GM23248 (cell line): ENCODE data around the gene PXK. TPM values are rescaled to one million over a fixed set of nuclear protein-coding genes. Genes with fewer than 3 reads are reported as not detected.

Source experiments
- DNase-seq: peaks from one replicate; pipeline ENCODE4 v3.0.0-alpha.2; 2015
- H2AFZ ChIP-seq: fragments of 200-600 bp; sonication (generic); 2 replicates; pipeline ENCODE4 v1.6.1; 2016; ENCODE audit warnings: antibody characterized with exemption
- H3F3A ChIP-seq: fragments of 200-600 bp; sonication (generic); 2 replicates; pipeline ENCODE4 v1.6.1; 2016; ENCODE audit warnings: mild to moderate bottlenecking, antibody characterized with exemption, mixed run types; ENCODE audit not compliant: insufficient read depth
- H3K27ac ChIP-seq: fragments of 200-600 bp; sonication (generic); 2 replicates; pipeline ENCODE4 v1.5.1; 2016; ENCODE audit warnings: mild to moderate bottlenecking
- H3K27me3 ChIP-seq: fragments of 200-600 bp; sonication (generic); replicated peaks from 2 replicates; pipeline ENCODE4 v1.6.1; 2016; ENCODE audit warnings: mild to moderate bottlenecking; ENCODE audit not compliant: insufficient read depth
- H3K36me3 ChIP-seq: fragments of 200-600 bp; sonication (generic); 2 replicates; pipeline ENCODE4 v1.6.1; 2016; ENCODE audit warnings: low read depth, mild to moderate bottlenecking
- H3K4me1 ChIP-seq: fragments of 200-600 bp; sonication (generic); 2 replicates; pipeline ENCODE4 v1.6.1; 2016; ENCODE audit warnings: mild to moderate bottlenecking; ENCODE audit not compliant: insufficient read depth
- H3K4me2 ChIP-seq: fragments of 200-600 bp; sonication (generic); one replicate; pipeline ENCODE4 v1.6.1; 2016; ENCODE audit warnings: mild to moderate bottlenecking; ENCODE audit not compliant: unreplicated experiment
- H3K4me3 ChIP-seq: fragments of 200-600 bp; sonication (generic); 2 replicates; pipeline ENCODE4 v1.5.1; 2016; ENCODE audit warnings: mild to moderate bottlenecking
- H3K79me2 ChIP-seq: fragments of 200-600 bp; sonication (generic); 2 replicates; pipeline ENCODE4 v1.6.1; 2016; ENCODE audit warnings: mild to moderate bottlenecking; ENCODE audit not compliant: insufficient read depth
- H3K9ac ChIP-seq: fragments of 200-600 bp; sonication (generic); 2 replicates; pipeline ENCODE4 v1.6.1; 2016; ENCODE audit warnings: mild to moderate bottlenecking
- H3K9me2 ChIP-seq: fragments of 200-600 bp; sonication (generic); 2 replicates; pipeline ENCODE4 v1.6.1; 2016; ENCODE audit warnings: mixed run types, mild to moderate bottlenecking, moderate library complexity; ENCODE audit not compliant: insufficient read depth
- H3K9me3 ChIP-seq: fragments of 200-600 bp; sonication (generic); one replicate; pipeline ENCODE4 v1.6.1; 2017; ENCODE audit warnings: low read depth
- H4K20me1 ChIP-seq: fragments of 200-600 bp; sonication (generic); 2 replicates; pipeline ENCODE4 v1.6.0; 2016; ENCODE audit not compliant: insufficient read depth
- EZH2 ChIP-seq: fragments of 200-600 bp; sonication (generic); IDR thresholded peaks from 2 replicates; pipeline ENCODE4 v1.6.1; 2018; ENCODE audit warnings: antibody characterized with exemption, mild to moderate bottlenecking; ENCODE audit not compliant: insufficient read depth, poor library complexity, severe bottlenecking
- EZH2phosphoT487 ChIP-seq: fragments of 200-600 bp; sonication (generic); IDR thresholded peaks from 2 replicates; pipeline ENCODE4 v1.6.1; 2018; ENCODE audit warnings: antibody characterized with exemption, moderate library complexity, mild to moderate bottlenecking, low read depth; ENCODE audit not compliant: insufficient read depth
- WGBS, 2 experiments: methylation state at CpG; one replicate each; pipeline ENCODE4 v1.1.6; 2015 to 2017; ENCODE audit warnings: low lambda C conversion rate in 2 of 2, low coverage in 1 of 2; ENCODE audit errors: missing lambda C conversion rate in 2 of 2; 5-methylcytosine and 5-hydroxymethylcytosine counted together
- in situ Hi-C: fragments of 300-500 bp; cut with MboI; formaldehyde crosslinking; loops from 2 replicates; pipeline ENCODE4 v1.15.0; 2020
- polyA plus RNA-seq: library from polyadenylated mRNA; unstranded; fragments of >200 nt; fragmentation: Nextera tagmentation; extraction: Ambion mirVana; gene quantifications from 2 replicates; pipeline ENCODE4 v1.2.1, GENCODE V29; 2016
- total RNA-seq: library from RNA; depleted of rRNA; stranded (reverse); fragments of >200 nt; shearing (Covaris generic); gene quantifications from 2 replicates; pipeline ENCODE4 v1.2.3, GENCODE V29; 2014

Gene PXK
- total and polyA plus RNA-seq, 2 experiments from 2014 or later = 33.8 to 45.1 TPM

- no peaks in the 10 kb centered on the region for H3K79me2 ChIP-seq
- no peaks in the 10 kb centered on the region for H3K27me3 ChIP-seq
- no peaks in the 10 kb centered on the region for H3K9me3 ChIP-seq
- H3K27ac ChIP-seq = no peak overlapping the region
- H3K9ac ChIP-seq = no peak overlapping the region
- no peak for DNase-seq
- TF ChIP-seq EZH2phosphoT487 = no peak
- no peak for TF ChIP-seq EZH2
- no peaks in the 10 kb centered on the region for H3K36me3 ChIP-seq
- H3F3A ChIP-seq = no peaks in the 10 kb centered on the region
- H3K4me1 ChIP-seq = no peaks in the 10 kb centered on the region
- in situ Hi-C loops = no loop called here
- H3K4me3 ChIP-seq = no peak overlapping the region
- no peaks in the 10 kb centered on the region for H4K20me1 ChIP-seq
- H3K4me2 ChIP-seq = no peak overlapping the region
- no peak overlapping the region for H2AFZ ChIP-seq
- 63 to 68% methylated on average over 9 of the region's 9 CpGs for WGBS, 2 experiments
- H3K9me2 ChIP-seq = no peaks in the 10 kb centered on the region
These were observed 40.9 kb upstream of the PXK start for GRCh38 chr3:58291671-58292338.

DNA sequence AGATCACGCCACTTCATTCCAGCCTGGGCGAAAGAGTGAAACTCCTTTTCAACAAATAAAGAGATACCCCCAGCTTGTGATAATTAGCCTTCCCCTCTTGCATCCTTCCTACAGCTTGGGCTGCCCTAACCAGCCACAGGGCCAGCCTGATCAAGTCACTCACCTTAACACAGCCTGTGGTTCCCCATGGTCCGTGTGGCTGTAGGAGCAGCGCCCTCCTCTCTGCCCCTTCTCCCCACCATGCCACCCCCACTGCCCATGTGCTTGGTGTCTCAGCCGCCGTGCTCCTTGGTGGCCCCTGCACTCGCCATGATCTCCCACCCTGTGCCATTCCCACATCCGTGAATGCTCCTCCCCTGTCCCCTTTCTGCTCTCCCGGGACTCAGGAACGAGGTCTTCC is 39.8 kb upstream of the PXK start:
- Histone ChIP-seq H4K20me1 (no peaks in the 10 kb centered on the region), H3K4me2 (no peak overlapping the region), H2AFZ (no peak overlapping the region), H3K27ac (no peak overlapping the region), H3K9ac (no peak overlapping the region), H3K4me1 (no peaks in the 10 kb centered on the region), H3K4me3 (no peak overlapping the region), H3K79me2 (no peaks in the 10 kb centered on the region), H3K9me3 (no peaks in the 10 kb centered on the region), H3K9me2 (no peaks in the 10 kb centered on the region), H3K36me3 (no peaks in the 10 kb centered on the region), H3K27me3 (no peaks in the 10 kb centered on the region), H3F3A (no peaks in the 10 kb centered on the region)
- TF ChIP-seq EZH2phosphoT487 = no peak
- no peak for TF ChIP-seq EZH2
- DNase-seq = no peak
- 92 to 94% methylated on average over 8 to 10 of the region's 10 CpGs for WGBS, 2 experiments
- in situ Hi-C loops = no loop called here

DNA sequence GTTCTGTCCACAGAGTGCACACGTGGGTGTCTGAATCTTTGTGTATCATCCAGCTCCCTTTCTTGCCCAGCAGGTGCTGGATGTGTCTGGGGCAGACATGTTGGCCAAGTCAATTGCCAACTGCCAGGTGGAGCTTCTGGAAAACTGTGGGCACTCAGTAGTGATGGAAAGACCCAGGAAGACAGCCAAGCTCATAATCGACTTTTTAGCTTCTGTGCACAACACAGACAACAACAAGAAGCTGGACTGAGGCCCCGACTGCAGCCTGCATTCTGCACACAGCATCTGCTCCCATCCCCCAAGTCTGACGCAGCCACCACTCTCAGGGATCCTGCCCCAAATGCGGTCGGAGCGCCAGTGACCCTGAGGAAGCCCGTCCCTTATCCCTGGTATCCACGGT is 39.2 kb upstream of the PXK start:
- DNase-seq = no peak
- no peak overlapping the region for H3K4me3 ChIP-seq
- in situ Hi-C loops = no loop called here
- no peak overlapping the region for H3K4me2 ChIP-seq
- no peaks in the 10 kb centered on the region for H3K4me1 ChIP-seq
- no peaks in the 10 kb centered on the region for H4K20me1 ChIP-seq
- no peaks in the 10 kb centered on the region for H3K27me3 ChIP-seq
- H3K36me3 ChIP-seq = no peaks in the 10 kb centered on the region
- H2AFZ ChIP-seq = no peak overlapping the region
- H3K9ac ChIP-seq = no peak overlapping the region
- no peak overlapping the region for H3K27ac ChIP-seq
- H3K79me2 ChIP-seq = no peaks in the 10 kb centered on the region
- H3K9me2 ChIP-seq = no peaks in the 10 kb centered on the region
- H3F3A ChIP-seq = no peaks in the 10 kb centered on the region
- H3K9me3 ChIP-seq = no peaks in the 10 kb centered on the region
- WGBS, 2 experiments = 55 to 61% methylated on average over 9 of the region's 9 CpGs
- TF ChIP-seq EZH2 (no peak), EZH2phosphoT487 (no peak)

- Histone ChIP-seq H3K9me2 (no peaks in the 10 kb centered on the region), H3K36me3 (no peaks in the 10 kb centered on the region), H3K4me1 (no peaks in the 10 kb centered on the region), H3K4me3 (no peak overlapping the region), H3K79me2 (no peaks in the 10 kb centered on the region), H3K9ac (no peak overlapping the region), H3K4me2 (no peak overlapping the region), H4K20me1 (no peaks in the 10 kb centered on the region), H3K27me3 (peaks cover 2% of the 10 kb centered on the region; the same call in 1 of the 2 replicates), H3K27ac (no peak overlapping the region), H2AFZ (no peak overlapping the region), H3F3A (no peaks in the 10 kb centered on the region), H3K9me3 (no peaks in the 10 kb centered on the region)
- no peak for TF ChIP-seq EZH2
- no peak for TF ChIP-seq EZH2phosphoT487
- no peak for DNase-seq
- 49 to 52% methylated on average over 5 of the region's 5 CpGs for WGBS, 2 experiments
- in situ Hi-C loops = no loop called here
These were observed 36.4 kb upstream of the PXK start for GRCh38 chr3:58296269-58296668.
